ENCODE data around the gene CLEC2B.

CLEC2B gene

GRCh38 chr12:9869307-9870161 lies at the start of gene CLEC2B:
Gene CLEC2B, minus strand, starts transcription at chr12:9869354.
- Histone ChIP-seq H3K36me3 (ENCODE audit: control insufficient read depth, insufficient read depth, low read length, severe bottlenecking) (no peaks in the 10 kb centered on the region), H3K4me1 (ENCODE audit: control insufficient read depth, insufficient read depth, low read length) (peaks cover 39% of the 10 kb centered on the region), H3K9ac (ENCODE audit: low read length) (peak within 1 kb of the TSS; percentile 94), H3K27me3 (replicated peaks; ENCODE audit: control insufficient read depth, insufficient read depth, low read length) (no peaks in the 10 kb centered on the region), H3K4me3 (ENCODE audit: low read length) (peak within 1 kb of the TSS; percentile 79), H3K9me3 (ENCODE audit: control insufficient read depth, low read length) (no peaks in the 10 kb centered on the region)
- peak; percentile 67 for DNase-seq (ENCODE audit: low read depth)

GRCh38 chr12:9911708-9912107 lies 42.6 kb upstream of the CLEC2B start:
- Histone ChIP-seq H3K4me3 (ENCODE audit: low read length) (no peak overlapping the region), H3K9me3 (ENCODE audit: control insufficient read depth, low read length) (peaks cover 36% of the 10 kb centered on the region), H3K9ac (ENCODE audit: low read length) (no peak overlapping the region), H3K27me3 (replicated peaks; ENCODE audit: control insufficient read depth, insufficient read depth, low read length) (no peaks in the 10 kb centered on the region), H3K36me3 (ENCODE audit: control insufficient read depth, insufficient read depth, low read length, severe bottlenecking) (no peaks in the 10 kb centered on the region), H3K4me1 (ENCODE audit: control insufficient read depth, insufficient read depth, low read length) (no peaks in the 10 kb centered on the region)
- no peak for DNase-seq (ENCODE audit: low read depth)

- Histone ChIP-seq H3K9me3 (ENCODE audit: control insufficient read depth, low read length) (peaks cover 36% of the 10 kb centered on the region), H3K4me1 (ENCODE audit: control insufficient read depth, insufficient read depth, low read length) (no peaks in the 10 kb centered on the region), H3K9ac (ENCODE audit: low read length) (no peak overlapping the region), H3K36me3 (ENCODE audit: control insufficient read depth, insufficient read depth, low read length, severe bottlenecking) (no peaks in the 10 kb centered on the region), H3K4me3 (ENCODE audit: low read length) (peak overlapping the region; percentile 50), H3K27me3 (replicated peaks; ENCODE audit: control insufficient read depth, insufficient read depth, low read length) (no peaks in the 10 kb centered on the region)
- DNase-seq (ENCODE audit: low read depth) = no peak
These were observed 41.7 kb upstream of the CLEC2B start for GRCh38 chr12:9910716-9911421.

- Histone ChIP-seq H3K4me3 (ENCODE audit: low read length) (peak overlapping the region; percentile 50), H3K4me1 (ENCODE audit: control insufficient read depth, insufficient read depth, low read length) (no peaks in the 10 kb centered on the region), H3K9me3 (ENCODE audit: control insufficient read depth, low read length) (peaks cover 36% of the 10 kb centered on the region), H3K36me3 (ENCODE audit: control insufficient read depth, insufficient read depth, low read length, severe bottlenecking) (no peaks in the 10 kb centered on the region), H3K27me3 (replicated peaks; ENCODE audit: control insufficient read depth, insufficient read depth, low read length) (no peaks in the 10 kb centered on the region), H3K9ac (ENCODE audit: low read length) (no peak overlapping the region)
- no peak for DNase-seq (ENCODE audit: low read depth)
These were observed 40.6 kb upstream of the CLEC2B start for GRCh38 chr12:9909724-9910123.

- Histone ChIP-seq H3K4me3 (ENCODE audit: low read length) (no peak overlapping the region), H3K27me3 (replicated peaks; ENCODE audit: control insufficient read depth, insufficient read depth, low read length) (no peaks in the 10 kb centered on the region), H3K36me3 (ENCODE audit: control insufficient read depth, insufficient read depth, low read length, severe bottlenecking) (no peaks in the 10 kb centered on the region), H3K4me1 (ENCODE audit: control insufficient read depth, insufficient read depth, low read length) (no peaks in the 10 kb centered on the region), H3K9ac (ENCODE audit: low read length) (no peak overlapping the region), H3K9me3 (ENCODE audit: control insufficient read depth, low read length) (peaks cover 43% of the 10 kb centered on the region)
- no peak for DNase-seq (ENCODE audit: low read depth)
These were observed 39.2 kb upstream of the CLEC2B start for GRCh38 chr12:9908350-9908749.

GRCh38 chr12:9907769-9908168 lies 38.6 kb upstream of the CLEC2B start:
- Histone ChIP-seq H3K36me3 (ENCODE audit: control insufficient read depth, insufficient read depth, low read length, severe bottlenecking) (no peaks in the 10 kb centered on the region), H3K4me3 (ENCODE audit: low read length) (no peak overlapping the region), H3K4me1 (ENCODE audit: control insufficient read depth, insufficient read depth, low read length) (no peaks in the 10 kb centered on the region), H3K9ac (ENCODE audit: low read length) (no peak overlapping the region), H3K9me3 (ENCODE audit: control insufficient read depth, low read length) (peaks cover 48% of the 10 kb centered on the region), H3K27me3 (replicated peaks; ENCODE audit: control insufficient read depth, insufficient read depth, low read length) (no peaks in the 10 kb centered on the region)
- no peak for DNase-seq (ENCODE audit: low read depth)

- no peak overlapping the region for H3K9ac ChIP-seq (ENCODE audit: low read length)
- no peak for DNase-seq (ENCODE audit: low read depth)
- H3K36me3 ChIP-seq (ENCODE audit: control insufficient read depth, insufficient read depth, low read length, severe bottlenecking) = no peaks in the 10 kb centered on the region
- no peak overlapping the region for H3K4me3 ChIP-seq (ENCODE audit: low read length)
- peaks cover 48% of the 10 kb centered on the region for H3K9me3 ChIP-seq (ENCODE audit: control insufficient read depth, low read length)
- H3K4me1 ChIP-seq (ENCODE audit: control insufficient read depth, insufficient read depth, low read length) = no peaks in the 10 kb centered on the region
- H3K27me3 ChIP-seq (replicated peaks; ENCODE audit: control insufficient read depth, insufficient read depth, low read length) = no peaks in the 10 kb centered on the region
These were observed 37.7 kb upstream of the CLEC2B start for GRCh38 chr12:9906873-9907272.

- H3K4me3 ChIP-seq (ENCODE audit: low read length) = no peak overlapping the region
- H3K36me3 ChIP-seq (ENCODE audit: control insufficient read depth, insufficient read depth, low read length, severe bottlenecking) = no peaks in the 10 kb centered on the region
- H3K4me1 ChIP-seq (ENCODE audit: control insufficient read depth, insufficient read depth, low read length) = no peaks in the 10 kb centered on the region
- H3K9ac ChIP-seq (ENCODE audit: low read length) = no peak overlapping the region
- no peaks in the 10 kb centered on the region for H3K27me3 ChIP-seq (replicated peaks; ENCODE audit: control insufficient read depth, insufficient read depth, low read length)
- H3K9me3 ChIP-seq (ENCODE audit: control insufficient read depth, low read length) = peaks cover 19% of the 10 kb centered on the region
- no peak for DNase-seq (ENCODE audit: low read depth)
These were observed 33.5 kb upstream of the CLEC2B start for GRCh38 chr12:9902539-9903228.

- no peak for DNase-seq (ENCODE audit: low read depth)
- Histone ChIP-seq H3K9me3 (ENCODE audit: control insufficient read depth, low read length) (peaks cover 19% of the 10 kb centered on the region), H3K9ac (ENCODE audit: low read length) (no peak overlapping the region), H3K36me3 (ENCODE audit: control insufficient read depth, insufficient read depth, low read length, severe bottlenecking) (no peaks in the 10 kb centered on the region), H3K4me3 (ENCODE audit: low read length) (no peak overlapping the region), H3K27me3 (replicated peaks; ENCODE audit: control insufficient read depth, insufficient read depth, low read length) (no peaks in the 10 kb centered on the region), H3K4me1 (ENCODE audit: control insufficient read depth, insufficient read depth, low read length) (no peaks in the 10 kb centered on the region)
These were observed 31.8 kb upstream of the CLEC2B start for GRCh38 chr12:9900930-9901329.

GRCh38 chr12:9899209-9899608 lies 30.1 kb upstream of the CLEC2B start:
- Histone ChIP-seq H3K27me3 (replicated peaks; ENCODE audit: control insufficient read depth, insufficient read depth, low read length) (no peaks in the 10 kb centered on the region), H3K4me1 (ENCODE audit: control insufficient read depth, insufficient read depth, low read length) (peaks cover 3% of the 10 kb centered on the region), H3K4me3 (ENCODE audit: low read length) (no peak overlapping the region), H3K36me3 (ENCODE audit: control insufficient read depth, insufficient read depth, low read length, severe bottlenecking) (no peaks in the 10 kb centered on the region), H3K9ac (ENCODE audit: low read length) (no peak overlapping the region), H3K9me3 (ENCODE audit: control insufficient read depth, low read length) (peaks cover 19% of the 10 kb centered on the region)
- DNase-seq (ENCODE audit: low read depth) = no peak

- DNase-seq (ENCODE audit: low read depth) = no peak
- Histone ChIP-seq H3K9me3 (ENCODE audit: control insufficient read depth, low read length) (peaks cover 5% of the 10 kb centered on the region), H3K27me3 (replicated peaks; ENCODE audit: control insufficient read depth, insufficient read depth, low read length) (no peaks in the 10 kb centered on the region), H3K36me3 (ENCODE audit: control insufficient read depth, insufficient read depth, low read length, severe bottlenecking) (no peaks in the 10 kb centered on the region), H3K4me1 (ENCODE audit: control insufficient read depth, insufficient read depth, low read length) (peaks cover 5% of the 10 kb centered on the region), H3K9ac (ENCODE audit: low read length) (no peak overlapping the region), H3K4me3 (ENCODE audit: low read length) (no peak overlapping the region)
These were observed 28.4 kb upstream of the CLEC2B start for GRCh38 chr12:9897535-9897934.

All from adipocyte (in vitro differentiated cells).